H1 (cell line): ENCODE data around the gene RPL7A. TPM values are rescaled to one million over a fixed set of nuclear protein-coding genes. Genes with fewer than 3 reads are reported as not detected.

Experiments
- BCL11A ChIP-seq, 2 experiments: IDR thresholded peaks; one replicate each; pipeline ENCODE4 v1.6.1; 2011; ENCODE audit warnings: low read depth in 2 of 2, low read length in 2 of 2, mild to moderate bottlenecking in 2 of 2
- BRCA1 ChIP-seq: IDR thresholded peaks from 2 replicates; pipeline ENCODE4 v1.6.1; 2012; ENCODE audit warnings: low read depth, low read length, improper control_type of control experiment
- EGR1 ChIP-seq: IDR thresholded peaks from 2 replicates; pipeline ENCODE4 v1.6.1; 2011; ENCODE audit warnings: low read depth, low read length, borderline replicate concordance
- ZNF274 ChIP-seq: IDR thresholded peaks from 2 replicates; pipeline ENCODE4 v1.7.0; 2012; ENCODE audit warnings: low read length, borderline replicate concordance; ENCODE audit errors: extremely low read depth
- polyA plus RNA-seq, 7 experiments: library from polyadenylated mRNA; depleted of rRNA in 3 of 7; stranded (reverse) in 5 of 7; unstranded in 2 of 7; fragments of >200 nt in 5 of 7; fragments of 200-250 nt in 2 of 7; gene quantifications; 1 replicate in 5 of 7; 2 replicates in 1 of 7; 4 replicates in 1 of 7; pipeline versions ENCODE4 v1.2.1 to v1.2.3, GENCODE V29; 2011 to 2013; ENCODE audit warnings: missing spikeins in 2 of 7, mixed read lengths in 2 of 7
- total RNA-seq: library from RNA; stranded (reverse); fragmentation: NEBNext Ultra II Directional; extraction: Animal tissue kit (Norgen Biotek cat#: 25700); gene quantifications from 2 replicates; pipeline ENCODE4 v1.2.1, GENCODE V29; 2021

The RPL7A gene
- total and polyA plus RNA-seq, 2 of the 8 experiments (the other 6 are each of a cell fraction or from before 2014, with no cell fraction given): 2,578 to 2,783 TPM

DNA sequence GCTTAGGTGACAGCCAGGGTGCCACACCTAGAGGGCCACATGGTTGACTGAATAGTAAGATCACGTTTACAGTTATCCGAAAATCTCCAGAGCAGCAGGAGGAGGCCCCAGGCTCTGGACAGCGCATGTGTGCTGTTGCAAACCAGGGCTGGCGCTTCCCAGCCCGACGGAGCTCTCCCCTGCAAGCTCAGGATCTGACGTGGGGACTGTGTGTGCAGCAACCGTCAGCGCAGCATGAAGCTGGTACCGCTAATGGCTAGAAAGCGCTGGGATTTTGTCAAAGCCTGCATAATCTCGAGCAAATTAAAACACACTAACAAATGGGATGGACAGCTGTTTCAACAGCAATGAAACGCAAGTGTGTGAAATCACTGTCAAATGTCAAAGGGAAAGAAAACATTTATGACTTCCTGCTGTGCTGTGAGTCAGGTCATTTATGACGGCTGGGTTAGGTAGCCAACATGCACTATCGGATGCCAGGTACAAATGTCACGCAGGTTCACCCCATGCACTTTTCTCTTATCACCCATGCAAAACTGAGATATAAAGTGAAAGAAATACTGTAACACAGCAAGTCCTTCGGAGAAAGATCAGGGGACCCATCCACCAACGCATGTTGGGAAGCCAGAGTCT is 20.3 kb downstream of the RPL7A start (continued):
- TF ChIP-seq BRCA1: no peak
- no peak for TF ChIP-seq BCL11A (IDR thresholded peaks at IDR 0.05; ENCODE audit: low read depth in 2 of 2, low read length in 2 of 2)
- TF ChIP-seq ZNF274: no peak
- TF ChIP-seq EGR1: no peak
